ENCODE data around the gene TBCE.

DNA sequence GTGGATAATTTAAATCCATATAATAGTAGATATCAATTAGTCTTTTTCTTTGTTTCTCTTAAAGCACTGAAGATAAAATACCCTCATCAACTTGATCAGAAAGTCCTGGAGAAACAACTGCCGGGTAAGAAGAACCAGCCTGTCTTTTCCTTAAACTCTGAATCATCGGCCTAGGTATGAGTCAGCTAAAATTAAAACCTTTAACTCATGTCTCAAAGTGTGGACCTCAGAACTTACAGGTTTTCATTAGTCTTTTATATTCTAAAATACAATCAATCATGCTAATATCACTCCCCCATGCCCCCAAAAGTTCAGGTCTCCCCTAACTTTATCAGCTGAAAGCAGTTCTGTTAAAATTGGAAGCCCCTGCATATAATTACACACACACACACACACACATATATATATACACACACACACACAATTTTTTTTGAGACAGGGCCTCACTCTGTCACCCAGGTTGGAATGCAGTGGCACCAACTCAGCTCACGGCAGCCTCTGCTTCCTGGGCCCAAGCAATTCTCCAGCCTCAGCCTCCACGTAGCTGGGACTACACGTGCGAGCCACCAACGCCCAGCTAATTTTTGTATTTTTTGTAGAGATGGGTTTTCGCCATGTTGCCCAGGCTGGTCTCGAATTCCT, 75.7 kb downstream of the TBCE start:
- TF ChIP-seq POLR2AphosphoS5 (IDR thresholded peaks at IDR 0.05) (no peak), POLR2A (IDR thresholded peaks at IDR 0.05) (no peak)
- TF ChIP-seq, protein P1, sequence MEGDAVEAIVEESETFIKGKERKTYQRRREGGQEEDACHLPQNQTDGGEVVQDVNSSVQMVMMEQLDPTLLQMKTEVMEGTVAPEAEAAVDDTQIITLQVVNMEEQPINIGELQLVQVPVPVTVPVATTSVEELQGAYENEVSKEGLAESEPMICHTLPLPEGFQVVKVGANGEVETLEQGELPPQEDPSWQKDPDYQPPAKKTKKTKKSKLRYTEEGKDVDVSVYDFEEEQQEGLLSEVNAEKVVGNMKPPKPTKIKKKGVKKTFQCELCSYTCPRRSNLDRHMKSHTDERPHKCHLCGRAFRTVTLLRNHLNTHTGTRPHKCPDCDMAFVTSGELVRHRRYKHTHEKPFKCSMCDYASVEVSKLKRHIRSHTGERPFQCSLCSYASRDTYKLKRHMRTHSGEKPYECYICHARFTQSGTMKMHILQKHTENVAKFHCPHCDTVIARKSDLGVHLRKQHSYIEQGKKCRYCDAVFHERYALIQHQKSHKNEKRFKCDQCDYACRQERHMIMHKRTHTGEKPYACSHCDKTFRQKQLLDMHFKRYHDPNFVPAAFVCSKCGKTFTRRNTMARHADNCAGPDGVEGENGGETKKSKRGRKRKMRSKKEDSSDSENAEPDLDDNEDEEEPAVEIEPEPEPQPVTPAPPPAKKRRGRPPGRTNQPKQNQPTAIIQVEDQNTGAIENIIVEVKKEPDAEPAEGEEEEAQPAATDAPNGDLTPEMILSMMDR (IDR thresholded peaks at IDR 0.05) = no peak

Measured in upper lobe of left lung (tissue), 4 donors.